Erythroblast (primary cell): ENCODE measurements around the gene STXBP3.

Experiments used
- GATA1 ChIP-seq: IDR thresholded peaks from 2 replicates; pipeline ENCODE4 v1.6.1; 2011; ENCODE audit warnings: low read depth, mild to moderate bottlenecking, control low read depth, low read length, moderate library complexity
- POLR2A ChIP-seq: IDR thresholded peaks from 2 replicates; pipeline ENCODE4 v1.6.1; 2011; ENCODE audit warnings: mild to moderate bottlenecking, low read length

GRCh38 chr1:108815566-108815965, 69.1 kb downstream of the STXBP3 start:
- TF ChIP-seq POLR2A (no peak), GATA1 (no peak)
